Endometrial microvascular endothelial cells (primary cell): ENCODE data around the gene CCT4. TPM values are rescaled to one million over a fixed set of nuclear protein-coding genes. Genes with fewer than 3 reads are reported as not detected.

ENCODE experiments used
- in situ Hi-C: cut with HindIII; loops from 2 replicates; pipeline ENCODE4 v1.10.0; 2017; ENCODE audit warnings: low sequenced_read_pairs, low pct_unique_long_range_greater_than_20kb; ENCODE audit errors: inconsistent ontology term
- total RNA-seq: library from RNA; depleted of rRNA; stranded (reverse); fragments of >200 nt; gene quantifications from one replicate; pipeline ENCODE4 v1.2.3, GENCODE V29; 2015; ENCODE audit errors: inconsistent ontology term

Gene CCT4
- total RNA-seq, 1 donor from 2014 or later, result 216 TPM

DNA sequence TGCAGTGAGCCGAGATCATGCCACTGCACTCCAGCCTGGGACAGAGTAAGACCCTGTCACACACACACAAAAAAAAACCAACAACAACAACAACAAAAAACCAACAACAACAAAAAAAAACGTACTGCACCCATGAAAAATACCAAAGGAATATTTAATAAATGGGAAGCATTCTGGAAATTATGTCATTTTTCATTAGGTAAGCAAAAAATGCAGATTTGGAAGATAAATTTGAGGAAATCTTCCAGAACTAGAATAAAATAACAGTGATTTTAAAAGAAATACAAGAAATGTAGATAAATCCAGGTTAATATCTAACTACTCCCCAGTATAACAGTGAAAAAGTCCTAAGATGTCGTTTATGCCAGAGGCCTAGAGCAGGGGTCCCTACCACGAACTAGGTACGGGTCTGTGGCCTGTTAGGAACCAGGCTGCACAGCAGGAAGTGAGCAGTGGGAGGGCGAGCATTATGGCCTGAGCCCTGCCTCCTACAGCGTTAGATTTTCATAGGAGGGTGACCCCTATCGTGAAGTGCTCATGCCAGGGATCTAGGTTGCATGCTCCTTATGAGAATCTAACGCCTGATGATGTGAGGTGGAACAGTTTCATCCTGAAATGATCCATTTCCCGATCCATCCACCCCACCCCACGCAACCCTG lies 56.1 kb downstream of the CCT4 start:
- in situ Hi-C loops, result no loop called here

DNA sequence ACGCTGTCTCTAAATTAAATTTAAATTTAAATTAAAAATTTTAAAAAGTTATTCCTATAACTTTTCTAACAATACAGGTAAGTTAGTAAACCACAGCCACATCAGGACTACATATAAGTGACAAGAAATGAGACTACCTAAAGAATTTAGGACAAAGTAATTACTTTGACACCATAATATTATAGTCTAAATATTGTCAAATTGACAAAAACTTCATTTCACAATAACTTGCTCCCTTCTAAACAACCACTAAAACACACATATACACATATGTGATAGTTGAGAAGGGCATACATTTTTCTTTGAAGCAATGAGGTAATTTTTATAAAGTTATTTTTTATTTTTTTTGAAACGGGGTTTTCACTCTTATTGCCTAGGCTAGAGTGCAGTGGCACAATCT lies 66.2 kb downstream of the CCT4 start:
- in situ Hi-C loops, result no loop called here

Other genes with a start within 250 kb of the CCT4 start
- gene FAM161A, start 34.6 kb downstream of the CCT4 start, total RNA-seq, result 4.7 TPM
- 57.9 TPM for gene COMMD1, start 17.0 kb upstream of the CCT4 start, total RNA-seq